ENCODE data around the gene MATN4. TPM values are rescaled to one million over a fixed set of nuclear protein-coding genes. Genes with fewer than 3 reads are reported as not detected.

The MATN4 gene
- total RNA-seq, 1 experiment from 2014 or later = 0.64 TPM

GRCh38 chr20:45266977-45267376 is 41.1 kb downstream of the MATN4 start:
- ChIA-PET CTCF (no interaction called here), POLR2A (no interaction called here), RAD21 (ENCODE audit: low non-redundant PET in 1 of 2, low total read pairs in 2 of 2, uncharacterized antibody in 2 of 2, unreplicated experiment in 2 of 2) (no interaction called here)
- Histone ChIP-seq H3K36me3 (ENCODE audit: control insufficient read depth in 1 of 2, insufficient read depth in 2 of 2, low read length in 2 of 2) (no peaks in the 10 kb centered on the region), H3K9me3 (ENCODE audit: control insufficient read depth in 1 of 2, insufficient read depth in 1 of 2, low read depth in 1 of 2, low read length in 2 of 2) (no peaks in the 10 kb centered on the region), H4K20me1 (ENCODE audit: insufficient read depth) (no peaks in the 10 kb centered on the region), H3K4me1 (ENCODE audit: control insufficient read depth in 1 of 2, insufficient read depth in 2 of 2, low read length in 2 of 2) (no peaks in the 10 kb centered on the region), H3K9ac (ENCODE audit: low read length) (no peak overlapping the region), H3K4me2 (ENCODE audit: low read length) (no peak overlapping the region), H3K9me2 (ENCODE audit: insufficient read depth) (no peaks in the 10 kb centered on the region), H2AFZ (ENCODE audit: low read depth, low read length, poor library complexity, severe bottlenecking) (no peak overlapping the region), H3K79me2 (ENCODE audit: insufficient read depth, low read length) (no peaks in the 10 kb centered on the region), H3K27me3 (ENCODE audit: insufficient read depth, low read length) (peaks cover 3% of the 10 kb centered on the region; the same call in 1 of the 2 replicates), H3K4me3 (replicated peaks in 1 of 2; ENCODE audit: low read depth in 1 of 2, low read length in 2 of 2) (no peak overlapping the region), H3K27ac (ENCODE audit: low read depth, low read length) (no peak overlapping the region)
- intact Hi-C loops (cut with micrococcal nuclease) = no loop called here
- no TSS peak for BruUV-seq (replicated peaks)
- ATAC-seq = no peak
- no peak for TF ChIP-seq FOSL1 (IDR thresholded peaks at IDR 0.05; ENCODE audit: low read depth)
- TF ChIP-seq YY1 (IDR thresholded peaks at IDR 0.05; ENCODE audit: extremely low read depth, insufficient replicate concordance, low read depth, low read length) = no peak
- TF ChIP-seq CEBPB (IDR thresholded peaks at IDR 0.05; ENCODE audit: low read depth) = no peak
- no peak for TF ChIP-seq SRF (IDR thresholded peaks at IDR 0.05; ENCODE audit: low read depth)
- TF ChIP-seq EZH2 (IDR thresholded peaks at IDR 0.05) = no peak
- TF ChIP-seq, protein P1, sequence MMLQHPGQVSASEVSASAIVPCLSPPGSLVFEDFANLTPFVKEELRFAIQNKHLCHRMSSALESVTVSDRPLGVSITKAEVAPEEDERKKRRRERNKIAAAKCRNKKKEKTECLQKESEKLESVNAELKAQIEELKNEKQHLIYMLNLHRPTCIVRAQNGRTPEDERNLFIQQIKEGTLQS (IDR thresholded peaks at IDR 0.05) = no peak
- TF ChIP-seq POLR2AphosphoS5 (IDR thresholded peaks at IDR 0.05; ENCODE audit: low read depth, low read length) = no peak
- TF ChIP-seq REST (IDR thresholded peaks at IDR 0.05; ENCODE audit: low read depth) = no peak
- no peak for TF ChIP-seq CBX3 (IDR thresholded peaks at IDR 0.05; ENCODE audit: low read depth)
- DNase-seq (ENCODE audit: low read depth, low spot score) = no peak
